ENCODE measurements around the gene NTNG1.

NTNG1 gene

DNA sequence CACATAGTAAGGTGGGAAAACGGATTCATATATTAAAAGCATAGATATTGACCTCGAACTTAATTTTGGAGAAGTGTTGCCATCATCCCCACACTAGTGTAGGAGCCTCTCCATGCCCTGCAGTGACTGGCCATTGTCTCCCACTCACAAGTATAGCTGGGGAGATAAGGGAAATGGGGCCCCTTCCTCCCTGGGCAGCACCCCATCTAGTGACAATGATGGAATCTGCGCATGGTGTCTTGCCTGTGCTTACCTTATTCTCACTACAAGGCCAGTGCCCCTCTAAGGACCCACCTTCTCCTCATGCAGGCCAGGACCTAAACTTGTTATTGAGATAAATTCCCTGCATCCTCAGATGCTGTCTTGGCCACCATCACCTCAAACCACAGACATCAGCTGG is 374.9 kb downstream of the NTNG1 start:
- no peak overlapping the region for H3K4me3 ChIP-seq (replicated peaks; ENCODE audit: insufficient read depth, low read length)
- DNase-seq (ENCODE audit: low read depth in 1 of 2, low spot score in 1 of 2): no peak
- no peaks in the 10 kb centered on the region for H3K27me3 ChIP-seq (ENCODE audit: insufficient read depth, poor library complexity, severe bottlenecking)
- TF ChIP-seq GABPA (IDR thresholded peaks at IDR 0.05; ENCODE audit: low read depth) (no peak), REST (IDR thresholded peaks at IDR 0.05; ENCODE audit: insufficient replicate concordance, low read depth) (no peak), SPI1 (IDR thresholded peaks at IDR 0.05; ENCODE audit: borderline replicate concordance, low read depth) (no peak), POLR2AphosphoS5 (IDR thresholded peaks at IDR 0.05; ENCODE audit: low read depth) (no peak), CTCF (IDR thresholded peaks at IDR 0.05; ENCODE audit: insufficient read depth, low read length) (no peak)
- H3K27ac ChIP-seq (replicated peaks): no peak overlapping the region

GRCh38 chr1:107523061-107523460 is 382.2 kb downstream of the NTNG1 start:
- Histone ChIP-seq H3K27ac (replicated peaks) (no peak overlapping the region), H3K27me3 (ENCODE audit: insufficient read depth, poor library complexity, severe bottlenecking) (no peaks in the 10 kb centered on the region), H3K4me3 (replicated peaks; ENCODE audit: insufficient read depth, low read length) (no peak overlapping the region)
- no peak for TF ChIP-seq SPI1 (IDR thresholded peaks at IDR 0.05; ENCODE audit: borderline replicate concordance, low read depth)
- no peak for TF ChIP-seq POLR2AphosphoS5 (IDR thresholded peaks at IDR 0.05; ENCODE audit: low read depth)
- no peak for TF ChIP-seq GABPA (IDR thresholded peaks at IDR 0.05; ENCODE audit: low read depth)
- TF ChIP-seq CTCF (IDR thresholded peaks at IDR 0.05; ENCODE audit: insufficient read depth, low read length): no peak
- no peak for TF ChIP-seq REST (IDR thresholded peaks at IDR 0.05; ENCODE audit: insufficient replicate concordance, low read depth)
- DNase-seq (ENCODE audit: low read depth in 1 of 2, low spot score in 1 of 2): no peak

DNA sequence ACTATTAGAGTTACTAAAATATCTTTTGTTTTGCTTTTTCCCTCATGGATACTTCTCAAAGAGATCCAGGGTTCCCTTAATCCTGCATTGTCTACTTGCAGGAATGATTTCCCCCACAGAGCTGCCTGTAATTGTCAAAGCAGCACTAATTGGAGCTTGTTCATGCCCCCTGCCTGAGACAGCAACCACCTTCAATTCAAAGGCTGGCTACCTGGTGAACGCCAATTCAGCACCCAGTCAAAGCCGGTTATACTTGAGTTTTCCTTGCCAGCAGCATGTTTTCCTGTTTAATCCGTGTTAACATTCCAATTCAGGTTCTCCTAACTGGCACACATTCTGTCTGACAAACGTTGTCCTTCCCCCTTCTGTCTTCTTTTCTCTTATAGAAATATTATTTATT is 382.9 kb downstream of the NTNG1 start:
- TF ChIP-seq GABPA (IDR thresholded peaks at IDR 0.05; ENCODE audit: low read depth) (no peak), REST (IDR thresholded peaks at IDR 0.05; ENCODE audit: insufficient replicate concordance, low read depth) (no peak), CTCF (IDR thresholded peaks at IDR 0.05; ENCODE audit: insufficient read depth, low read length) (no peak), SPI1 (IDR thresholded peaks at IDR 0.05; ENCODE audit: borderline replicate concordance, low read depth) (no peak), POLR2AphosphoS5 (IDR thresholded peaks at IDR 0.05; ENCODE audit: low read depth) (no peak)
- H3K27ac ChIP-seq (replicated peaks): no peak overlapping the region
- no peak for DNase-seq (ENCODE audit: low read depth in 1 of 2, low spot score in 1 of 2)

More for the DNA sequence above, 382.9 kb downstream of the NTNG1 start:
- Histone ChIP-seq H3K4me3 (replicated peaks; ENCODE audit: insufficient read depth, low read length) (no peak overlapping the region), H3K27me3 (ENCODE audit: insufficient read depth, poor library complexity, severe bottlenecking) (no peaks in the 10 kb centered on the region)
